Stimulated activated CD8-positive, alpha-beta memory T cell treated with anti-CD3 and anti-CD28 coated beads, Interleukin-4, amount 100 ng/mL, for 1 hour (primary cell): Measurements from ENCODE around the gene PPFIA4.

Source experiments
- DNase-seq, 2 donors: peaks; one replicate each; pipeline ENCODE4 v3.0.0-alpha.2; 2020; ENCODE audit warnings: low read depth in 2 of 2, low spot score in 1 of 2

Gene PPFIA4

GRCh38 chr1:203081465-203082230 lies 55.4 kb downstream of the PPFIA4 start:
- DNase-seq: no peak

DNA sequence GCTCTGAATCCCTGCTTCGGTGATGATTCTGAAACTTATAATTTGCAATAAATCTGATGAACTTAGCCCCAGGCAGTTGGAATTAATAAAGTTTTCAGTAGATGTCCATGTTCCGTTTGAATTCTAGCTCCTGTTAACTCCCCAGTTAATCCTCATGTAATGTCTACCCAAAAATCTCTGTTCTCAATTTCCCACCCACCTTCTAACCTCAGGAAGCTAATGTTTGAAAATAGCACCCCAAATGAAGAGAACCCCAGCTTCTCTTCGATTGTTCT lies 55.9 kb downstream of the PPFIA4 start:
- no peak for DNase-seq

DNA sequence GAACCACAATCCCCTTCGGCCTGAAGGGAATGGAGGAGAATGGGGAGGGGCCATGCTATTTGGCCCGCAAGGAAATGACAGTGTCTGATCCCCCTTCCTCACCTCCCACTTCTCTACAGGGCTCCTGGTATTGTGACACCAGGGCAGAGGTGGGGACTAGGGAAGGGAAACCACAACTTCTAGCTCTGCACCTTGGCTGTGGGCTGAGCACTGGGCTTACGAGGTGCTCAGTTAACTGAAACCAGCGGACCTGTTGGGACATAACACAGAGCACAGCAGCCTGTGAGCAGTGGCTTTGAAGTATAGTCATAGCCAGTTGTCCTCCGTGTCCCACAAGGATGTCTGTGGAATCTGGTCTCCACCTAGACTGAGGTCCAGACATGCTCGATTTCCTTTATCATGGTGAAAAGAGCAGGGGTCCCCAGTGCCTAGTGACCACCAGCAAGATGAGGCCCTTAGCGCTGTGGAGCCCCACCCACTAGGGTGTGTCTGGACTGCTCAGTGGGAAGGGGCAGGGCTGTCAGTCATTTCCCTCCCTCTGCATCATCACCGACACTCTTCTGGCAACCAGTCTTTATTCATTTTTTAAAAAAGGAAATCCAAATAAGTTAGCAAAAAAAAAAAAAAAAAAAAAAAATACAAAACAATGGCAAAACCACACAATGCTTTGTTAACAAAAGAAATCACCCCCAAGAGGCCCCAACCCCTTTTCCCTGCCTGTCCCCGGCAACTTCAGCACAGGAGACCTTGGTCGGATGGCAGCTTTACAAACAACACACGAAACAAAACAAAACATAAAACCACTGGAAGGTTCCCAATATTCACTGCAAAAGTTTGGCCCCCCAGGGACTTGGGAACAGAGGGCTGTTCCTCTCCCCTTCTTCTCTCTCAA lies 56.5 kb downstream of the PPFIA4 start:
- no peak for DNase-seq

DNA sequence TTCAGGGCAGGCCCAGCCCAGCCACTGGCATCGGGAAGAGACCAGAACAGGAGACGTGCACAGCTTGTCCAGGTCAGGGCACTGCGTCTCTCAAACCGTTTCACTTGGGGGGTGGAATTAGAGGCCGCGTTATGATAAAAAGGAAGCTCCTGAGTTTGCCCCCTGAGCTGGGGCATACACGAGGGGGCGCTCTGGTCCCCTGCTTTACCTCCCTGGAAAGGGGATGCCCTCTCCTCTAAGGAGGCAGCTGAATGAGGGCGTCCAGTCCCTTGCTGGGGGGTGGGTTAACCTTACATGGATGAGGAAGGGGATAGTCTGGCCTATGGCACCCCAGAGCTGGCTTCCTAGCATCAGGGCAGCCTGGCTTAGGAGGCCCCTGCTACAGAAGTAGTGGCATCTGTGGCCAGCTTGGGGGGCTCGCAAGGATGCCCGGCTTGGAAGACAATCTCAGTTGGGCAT lies 57.2 kb downstream of the PPFIA4 start:
- DNase-seq: no peak

- DNase-seq: no peak
Measured at GRCh38 chr1:203084588-203085527, 58.6 kb downstream of the PPFIA4 start.

GRCh38 chr1:203085528-203086406 lies 59.5 kb downstream of the PPFIA4 start, which contains the start of gene MYOG:
TSS of gene MYOG (minus strand) at chr1:203086012. CDS start at chr1:203085961, 51 bp downstream.
- no peak for DNase-seq

DNA sequence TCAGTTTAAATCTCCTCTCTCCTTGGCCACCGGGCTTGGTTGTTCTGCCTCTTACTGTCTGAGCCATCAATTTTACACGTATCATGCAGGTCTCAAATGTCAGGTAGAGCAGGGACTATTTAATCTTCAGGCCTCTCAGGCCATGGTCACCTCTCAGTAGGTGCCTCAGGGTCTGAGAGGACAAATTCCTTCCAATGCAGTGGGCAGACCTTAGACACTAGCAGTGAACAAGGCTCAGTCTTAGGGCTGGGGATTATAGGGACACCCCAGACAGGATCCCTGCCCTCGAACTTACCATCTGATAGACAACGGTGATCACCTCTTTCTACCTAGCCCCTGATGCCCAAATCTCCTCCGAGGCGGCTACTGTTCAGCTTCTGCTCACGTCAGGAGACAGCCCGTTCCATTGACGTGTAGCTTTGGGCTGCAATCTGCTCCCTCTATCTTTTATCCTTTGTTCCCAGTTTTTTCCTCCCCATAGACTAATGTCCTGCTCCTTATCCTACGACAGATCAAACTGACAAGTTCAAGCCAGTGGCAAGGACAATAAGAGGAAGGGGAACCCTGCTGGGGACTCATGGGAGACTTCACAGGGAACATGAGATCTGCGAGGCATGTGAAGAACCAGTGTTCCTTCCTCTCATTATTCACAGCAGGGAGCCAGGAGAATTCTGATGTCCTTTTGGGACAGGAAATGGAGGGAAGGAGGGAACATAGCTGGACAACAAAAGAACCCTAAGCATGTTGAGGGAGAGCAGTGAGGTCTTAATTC lies 60.9 kb downstream of the PPFIA4 start:
- no peak for DNase-seq

GRCh38 chr1:203088441-203088840 lies 62.1 kb downstream of the PPFIA4 start:
- DNase-seq: no peak

DNA sequence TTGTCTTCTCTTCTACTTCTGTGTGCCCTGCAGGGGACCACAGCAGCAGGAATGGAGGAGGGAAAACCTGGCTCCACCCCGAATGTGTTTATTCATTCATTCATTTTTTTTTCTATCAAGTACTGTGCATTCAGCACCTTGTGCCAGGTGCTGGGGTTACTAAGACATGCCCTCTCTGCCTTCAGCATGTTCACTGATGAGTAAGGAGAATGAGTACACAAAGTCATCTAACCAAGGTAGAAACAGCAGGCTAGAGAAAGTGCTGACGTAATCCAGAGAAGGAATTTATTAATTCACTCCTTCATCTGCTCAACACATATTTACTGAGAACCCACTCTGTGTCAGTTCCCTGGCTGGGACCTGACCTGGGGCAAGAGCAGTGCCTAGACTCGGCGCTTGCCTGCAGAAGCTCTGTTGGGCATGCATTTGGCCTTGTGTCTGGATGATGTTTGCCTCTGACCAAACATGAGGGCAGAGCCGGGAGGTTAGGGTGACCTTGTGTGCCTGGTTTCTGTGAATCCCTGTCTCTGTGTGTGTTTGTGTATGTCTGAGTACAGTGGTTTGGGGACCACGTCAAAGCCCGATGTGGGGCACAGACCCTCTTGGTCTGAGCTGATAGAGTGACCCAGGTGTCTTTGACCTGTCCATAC lies 62.8 kb downstream of the PPFIA4 start:
- no peak for DNase-seq

DNA sequence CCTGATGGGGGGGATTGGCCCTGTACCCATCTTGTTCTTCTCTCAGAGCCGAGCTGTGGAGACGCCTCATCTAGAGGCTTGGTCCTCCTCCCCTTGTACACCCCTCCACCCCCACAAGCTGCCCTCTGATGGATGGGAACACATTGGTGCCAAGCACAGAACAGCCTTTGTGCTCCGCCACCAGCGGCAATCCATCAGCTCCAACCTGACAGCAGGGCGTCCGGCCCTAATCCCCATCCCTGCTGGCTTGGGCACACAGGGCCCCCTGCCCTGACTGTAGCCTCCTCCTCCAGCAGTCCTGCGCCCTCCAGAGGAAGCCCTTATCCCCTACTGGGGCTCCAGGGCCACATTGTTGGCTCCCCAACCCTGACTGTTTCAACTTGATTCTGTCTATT lies 63.4 kb downstream of the PPFIA4 start:
- DNase-seq: no peak

DNA sequence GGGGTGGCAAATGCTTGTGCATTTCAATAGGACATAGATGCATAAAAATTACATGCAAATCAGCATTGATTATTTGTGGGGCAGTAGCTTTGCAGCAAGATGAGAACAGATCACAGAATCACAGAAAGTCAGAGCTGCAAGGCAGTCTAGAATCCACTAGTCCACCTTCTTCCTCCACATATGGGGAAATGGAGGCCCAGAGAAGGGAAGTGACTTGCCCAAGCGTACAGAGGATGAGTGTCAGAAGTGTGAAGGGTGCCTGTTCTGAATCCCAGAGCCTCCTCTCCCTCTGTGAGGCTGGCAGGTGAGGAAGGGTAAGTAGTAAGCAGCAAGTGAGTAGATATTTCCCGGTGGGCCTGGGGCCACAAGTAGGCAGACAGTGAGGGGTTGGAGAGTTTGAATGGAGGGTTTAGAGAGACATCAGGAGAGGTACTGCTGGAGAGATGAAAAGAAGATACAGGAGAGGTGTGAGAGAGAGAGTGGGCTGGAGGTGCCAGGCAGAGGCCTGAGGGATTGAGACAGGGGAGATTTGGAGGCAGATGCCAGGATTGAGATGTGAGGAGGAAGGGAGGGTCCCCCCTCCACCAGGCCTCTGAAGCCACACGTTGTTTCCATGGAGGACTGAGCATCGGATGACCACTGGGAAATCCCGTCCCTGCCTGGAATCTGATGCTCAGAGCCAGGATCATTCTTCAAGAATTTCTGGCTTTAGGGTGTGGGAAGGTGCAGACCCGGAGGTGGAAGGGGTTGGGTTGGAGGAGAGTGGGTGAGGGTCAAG lies 64.3 kb downstream of the PPFIA4 start:
- DNase-seq: no peak

DNA sequence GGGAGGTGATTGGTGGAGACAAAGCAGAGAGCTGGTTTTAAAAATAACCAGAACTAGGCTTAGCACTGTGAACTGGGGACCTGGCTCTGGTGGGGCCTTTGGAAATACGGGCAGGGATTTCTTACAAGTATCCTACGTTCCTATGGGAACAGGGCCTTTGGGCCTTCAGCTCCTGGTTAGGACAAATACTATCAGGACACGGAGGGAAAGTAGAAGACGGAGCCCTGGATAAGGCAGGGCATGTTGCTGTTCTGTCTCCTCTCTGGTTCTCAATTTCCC lies 64.8 kb downstream of the PPFIA4 start:
- DNase-seq: no peak

- no peak for DNase-seq
Measured at GRCh38 chr1:203091761-203092330, 65.6 kb downstream of the PPFIA4 start.

DNA sequence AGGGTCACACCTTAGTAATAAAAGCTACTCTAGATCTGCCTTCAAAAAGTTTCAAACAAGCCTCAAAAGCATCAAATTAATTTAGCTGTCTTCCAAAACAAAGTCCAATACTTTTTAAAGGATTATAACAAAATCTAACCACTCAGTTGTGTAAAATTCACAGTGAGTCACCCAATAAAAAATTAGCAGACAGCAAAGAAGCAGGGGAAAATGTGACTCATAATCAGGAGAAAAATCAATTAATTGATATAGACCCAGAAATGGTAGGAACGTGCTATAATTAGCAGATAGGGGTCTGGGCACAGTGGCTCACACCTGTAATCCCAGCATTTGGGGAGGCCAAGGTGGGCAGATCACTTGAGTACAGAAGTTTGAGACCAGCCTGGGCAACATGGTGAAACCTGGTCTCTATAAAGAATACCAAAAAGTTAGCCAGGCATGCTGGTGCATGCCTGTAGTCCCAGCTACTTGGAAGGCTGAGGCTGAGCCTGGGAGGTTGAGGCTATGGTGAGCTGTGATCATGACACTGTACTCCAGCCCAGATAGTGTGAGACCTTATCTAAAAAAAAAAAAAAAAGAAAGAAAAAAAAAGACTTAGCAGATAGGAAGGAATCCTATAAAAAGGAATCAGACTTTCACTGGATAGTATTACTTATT lies 67.6 kb downstream of the PPFIA4 start:
- DNase-seq: no peak

GRCh38 chr1:203095061-203095690 lies 68.9 kb downstream of the PPFIA4 start:
- DNase-seq: no peak

- DNase-seq: no peak
Measured at GRCh38 chr1:203096566-203096965, 70.3 kb downstream of the PPFIA4 start.

GRCh38 chr1:203097001-203097400 lies 70.7 kb downstream of the PPFIA4 start:
- no peak for DNase-seq
